ENCODE results near the gene MYO3B.
"Not testable (repeated sequence)": the region's sequence is repeated elsewhere in the genome, so short reads cannot be mapped to it uniquely, and the experiment has no call there.

Gene MYO3B

DNA sequence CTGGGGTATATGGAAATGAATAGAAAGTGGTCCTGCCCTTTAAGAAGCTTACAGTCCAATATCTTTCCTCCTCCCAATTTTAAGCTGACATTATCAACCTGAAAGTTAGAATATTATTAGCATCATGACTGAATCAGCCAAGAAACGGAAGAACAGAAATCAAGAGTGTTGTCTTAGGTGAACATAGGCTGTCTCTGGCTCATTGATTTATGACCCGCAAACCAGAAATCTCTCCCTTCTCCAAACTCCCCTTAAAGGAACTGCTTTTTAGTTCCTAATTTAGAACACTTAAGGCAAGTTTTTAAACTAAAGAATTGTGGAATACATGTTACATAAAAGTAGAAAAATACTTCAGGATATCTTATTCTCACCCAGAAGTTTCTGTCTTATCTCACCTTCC lies 62.7 kb downstream of the MYO3B start:
- no peak for DNase-seq

DNA sequence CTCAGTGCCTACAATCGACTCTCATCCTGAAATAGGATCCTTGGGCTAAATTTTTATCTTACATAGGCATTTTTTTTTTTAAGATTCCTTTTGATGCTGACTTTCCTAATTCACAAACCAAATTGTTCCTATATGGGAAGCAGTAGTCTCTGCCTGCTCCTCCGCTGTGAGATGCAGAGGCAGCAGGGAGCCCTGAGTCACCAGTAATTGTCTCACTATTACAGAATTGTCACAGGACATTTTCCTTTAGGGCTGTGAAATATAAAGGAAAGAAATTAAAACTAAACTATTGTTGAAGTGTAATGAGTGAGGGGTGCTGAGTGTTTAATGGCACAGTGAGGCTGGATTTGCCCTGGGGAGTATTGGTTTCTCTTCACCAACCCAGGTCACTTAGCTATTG lies 63.8 kb downstream of the MYO3B start:
- DNase-seq = no peak

- no peak for DNase-seq
These were observed 65.3 kb downstream of the MYO3B start for GRCh38 chr2:170243118-170243837.

DNA sequence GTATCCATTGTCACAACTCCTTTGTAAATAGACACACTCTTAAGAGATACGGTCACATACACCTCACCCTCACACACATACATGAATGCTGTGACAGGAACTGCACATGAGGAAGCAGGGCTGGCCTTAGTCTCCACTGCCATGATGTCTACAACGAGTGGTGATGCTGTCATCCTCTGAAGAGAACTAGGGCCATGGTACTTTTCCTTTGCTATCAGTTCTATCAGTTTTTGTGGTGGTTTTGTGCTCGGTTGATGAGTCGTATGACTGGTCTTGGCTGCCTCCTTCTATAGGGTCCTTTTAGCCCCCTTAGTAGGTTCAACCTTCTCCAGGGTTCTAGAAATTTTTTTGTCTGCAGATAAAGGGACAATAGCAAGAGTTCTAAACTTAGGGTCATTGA lies 66.0 kb downstream of the MYO3B start:
- no peak for DNase-seq

- no peak for DNase-seq
These were observed 66.6 kb downstream of the MYO3B start for GRCh38 chr2:170244555-170244954.

DNA sequence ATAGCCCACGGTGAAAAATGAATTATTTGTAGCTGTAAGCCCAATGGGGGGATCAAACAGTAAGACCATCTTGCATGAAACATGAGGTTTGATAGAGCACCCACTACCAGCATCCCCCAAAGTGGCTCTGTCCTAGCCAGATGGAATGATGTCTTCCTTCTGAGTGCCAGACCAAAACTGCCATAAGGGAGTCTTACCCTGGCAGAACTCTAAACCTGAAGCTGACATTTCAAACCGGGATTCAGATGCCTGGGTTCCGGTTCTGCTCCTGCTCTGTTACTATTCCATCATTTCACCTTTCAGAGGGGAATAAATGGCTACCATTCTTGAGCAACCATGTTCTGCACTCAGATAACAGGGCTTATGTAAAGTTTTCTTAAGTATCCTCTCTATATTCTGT lies 67.4 kb downstream of the MYO3B start:
- DNase-seq = no peak

GRCh38 chr2:170247333-170247732 lies 69.4 kb downstream of the MYO3B start:
- DNase-seq = no peak

- no peak for DNase-seq
These were observed 70.0 kb downstream of the MYO3B start for GRCh38 chr2:170247882-170248393.

- no peak for DNase-seq
These were observed 70.8 kb downstream of the MYO3B start for GRCh38 chr2:170248574-170249393.

GRCh38 chr2:170249761-170250160 lies 71.8 kb downstream of the MYO3B start:
- DNase-seq = no peak

- DNase-seq = no peak
These were observed 72.6 kb downstream of the MYO3B start for GRCh38 chr2:170250584-170250983.

GRCh38 chr2:170252414-170252813 lies 74.5 kb downstream of the MYO3B start:
- DNase-seq = no peak

DNA sequence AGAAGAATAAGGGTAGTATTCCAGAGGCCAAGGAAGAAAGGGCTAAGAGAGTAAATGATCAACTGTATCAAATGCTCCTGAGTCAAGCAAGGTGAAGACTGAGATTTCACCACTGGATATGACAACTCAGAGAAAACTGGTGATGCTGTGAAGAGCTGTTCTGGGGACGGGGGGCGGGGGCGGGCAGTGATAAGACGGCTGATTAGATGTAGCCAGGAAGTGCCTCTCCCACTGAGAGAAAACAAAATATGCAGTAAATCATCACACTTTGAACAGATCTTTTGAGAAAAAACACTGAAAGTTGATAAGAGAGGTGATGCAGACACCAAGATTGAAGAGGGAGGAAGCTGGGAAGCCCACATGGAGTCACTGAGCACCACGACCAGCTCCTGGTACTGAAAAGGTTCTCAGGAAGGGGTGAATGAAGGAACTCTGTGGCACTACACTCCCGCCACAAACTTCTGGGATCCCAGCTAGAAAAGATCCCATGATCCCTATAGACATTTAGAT lies 75.8 kb downstream of the MYO3B start:
- DNase-seq = no peak

- no peak for DNase-seq
These were observed 76.4 kb downstream of the MYO3B start for GRCh38 chr2:170254293-170254732.

- no peak for DNase-seq
These were observed 77.2 kb downstream of the MYO3B start for GRCh38 chr2:170255137-170255536.

DNA sequence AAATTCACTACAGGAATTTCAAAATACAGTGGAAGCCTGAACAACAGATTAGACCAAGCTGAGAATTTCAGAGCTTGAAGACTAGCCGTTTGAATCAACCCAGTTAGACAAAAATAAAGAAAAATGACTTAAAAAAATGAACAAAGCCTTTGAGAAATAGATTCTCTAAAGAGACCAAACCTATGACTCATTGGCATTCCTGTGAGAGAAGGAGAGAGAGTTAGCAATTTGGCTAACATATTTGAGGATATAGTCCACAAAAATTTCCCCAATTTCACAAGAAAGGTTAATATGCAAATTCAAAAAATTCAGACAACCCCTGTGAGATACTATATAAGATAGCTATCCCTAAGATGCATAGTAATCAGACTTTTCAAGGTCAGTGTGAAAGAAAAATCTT lies 78.0 kb downstream of the MYO3B start:
- no peak for DNase-seq

DNA sequence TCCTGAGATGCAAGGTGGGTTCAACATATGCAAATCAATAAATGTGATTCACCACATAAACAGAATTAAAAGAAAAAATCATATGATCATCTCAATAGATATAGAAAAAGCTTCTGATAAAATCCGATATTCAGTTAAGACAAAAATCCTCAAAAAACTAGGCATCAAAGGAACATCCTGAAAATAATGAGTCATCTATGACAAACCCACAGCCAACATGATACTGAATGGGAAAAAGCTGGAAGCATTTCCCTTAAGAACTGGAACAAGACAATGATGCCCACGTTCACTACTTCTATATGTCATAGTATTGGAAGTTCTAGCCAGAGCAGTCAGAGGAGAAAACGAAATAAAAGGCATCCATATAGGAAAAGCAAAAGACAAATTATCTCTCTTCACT lies 80.4 kb downstream of the MYO3B start:
- DNase-seq = no peak

DNA sequence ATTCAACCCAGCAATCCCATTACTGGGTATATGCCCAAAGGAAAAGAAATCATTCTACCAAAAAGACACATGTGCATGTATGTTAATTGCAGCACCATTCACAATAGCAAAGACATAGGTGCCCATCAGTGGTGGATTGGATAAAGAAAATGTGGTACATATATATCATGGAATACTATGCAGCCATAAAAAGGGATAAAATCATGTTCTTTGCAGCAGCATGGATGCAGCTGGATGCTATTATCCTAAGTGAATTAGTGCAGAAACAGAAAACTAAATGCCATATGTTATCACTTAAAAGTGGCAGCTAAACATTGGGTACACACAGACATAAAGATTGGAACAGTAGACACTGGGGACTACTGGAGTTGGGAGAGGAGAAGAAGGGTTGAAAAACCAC lies 82.2 kb downstream of the MYO3B start:
- no peak for DNase-seq

GRCh38 chr2:170261566-170261965 lies 83.6 kb downstream of the MYO3B start:
- DNase-seq = no peak

GRCh38 chr2:170262343-170262742 lies 84.4 kb downstream of the MYO3B start:
- DNase-seq = no peak

DNA sequence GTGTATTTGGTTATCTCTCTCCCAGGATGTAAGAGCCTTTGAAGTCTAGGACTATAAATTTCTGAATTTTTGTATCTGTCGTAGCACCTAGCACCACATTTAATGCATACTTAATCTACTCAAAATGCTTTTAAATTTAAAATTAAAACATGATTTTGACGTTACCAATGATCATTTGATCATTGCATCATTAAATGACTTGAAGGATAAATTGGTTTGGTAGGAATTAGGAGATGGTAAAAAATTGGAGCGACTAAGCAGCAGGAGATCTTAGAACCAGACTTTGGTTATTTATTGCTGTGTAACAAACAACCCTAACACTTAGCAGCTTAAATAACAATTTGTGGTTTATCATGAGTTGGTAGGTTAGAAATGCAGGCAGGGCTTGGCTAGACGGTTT lies 84.9 kb downstream of the MYO3B start:
- DNase-seq = no peak

GRCh38 chr2:170263728-170264521 lies 86.0 kb downstream of the MYO3B start:
- not testable (repeated sequence) for DNase-seq

DNA sequence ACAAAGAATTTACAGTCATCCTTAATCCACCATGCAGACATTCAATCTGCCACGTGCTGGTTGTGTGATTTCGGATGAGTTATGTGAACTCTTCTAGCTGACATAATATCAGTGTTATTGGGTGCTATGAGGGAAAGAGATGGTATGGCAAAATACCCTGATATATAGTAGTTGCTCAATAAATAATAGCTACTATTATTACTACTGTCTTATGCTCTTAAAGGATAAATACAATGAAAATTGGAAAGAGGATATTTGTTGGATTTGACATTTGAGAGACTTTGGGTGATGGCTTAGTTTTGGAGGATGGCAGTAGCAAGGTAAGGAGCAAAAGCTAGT lies 86.5 kb downstream of the MYO3B start:
- DNase-seq = no peak

Data from NCI-H748 treated with DMSO at 0.1 percent for 48 hours (cell line).